ENCODE data around the gene MAP2. TPM values are rescaled to one million over a fixed set of nuclear protein-coding genes. Genes with fewer than 3 reads are reported as not detected.

Gene MAP2
- total RNA-seq, 1 donor from 2014 or later = 8.8 TPM

DNA sequence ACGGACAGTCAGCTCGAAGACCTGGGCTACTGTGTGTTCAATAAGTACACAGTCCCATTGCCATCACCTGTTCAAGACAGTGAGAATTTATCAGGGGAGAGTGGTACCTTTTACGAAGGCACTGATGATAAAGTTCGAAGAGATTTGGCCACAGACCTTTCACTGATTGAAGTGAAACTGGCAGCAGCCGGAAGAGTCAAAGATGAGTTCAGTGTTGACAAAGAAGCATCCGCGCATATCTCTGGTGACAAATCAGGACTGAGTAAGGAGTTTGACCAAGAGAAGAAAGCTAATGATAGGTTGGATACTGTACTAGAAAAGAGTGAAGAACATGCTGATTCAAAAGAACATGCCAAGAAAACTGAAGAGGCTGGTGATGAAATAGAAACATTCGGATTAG lies 270.9 kb downstream of the MAP2 start:
- no peak for DNase-seq (ENCODE audit: extremely low read depth, low read depth, low spot score)

DNA sequence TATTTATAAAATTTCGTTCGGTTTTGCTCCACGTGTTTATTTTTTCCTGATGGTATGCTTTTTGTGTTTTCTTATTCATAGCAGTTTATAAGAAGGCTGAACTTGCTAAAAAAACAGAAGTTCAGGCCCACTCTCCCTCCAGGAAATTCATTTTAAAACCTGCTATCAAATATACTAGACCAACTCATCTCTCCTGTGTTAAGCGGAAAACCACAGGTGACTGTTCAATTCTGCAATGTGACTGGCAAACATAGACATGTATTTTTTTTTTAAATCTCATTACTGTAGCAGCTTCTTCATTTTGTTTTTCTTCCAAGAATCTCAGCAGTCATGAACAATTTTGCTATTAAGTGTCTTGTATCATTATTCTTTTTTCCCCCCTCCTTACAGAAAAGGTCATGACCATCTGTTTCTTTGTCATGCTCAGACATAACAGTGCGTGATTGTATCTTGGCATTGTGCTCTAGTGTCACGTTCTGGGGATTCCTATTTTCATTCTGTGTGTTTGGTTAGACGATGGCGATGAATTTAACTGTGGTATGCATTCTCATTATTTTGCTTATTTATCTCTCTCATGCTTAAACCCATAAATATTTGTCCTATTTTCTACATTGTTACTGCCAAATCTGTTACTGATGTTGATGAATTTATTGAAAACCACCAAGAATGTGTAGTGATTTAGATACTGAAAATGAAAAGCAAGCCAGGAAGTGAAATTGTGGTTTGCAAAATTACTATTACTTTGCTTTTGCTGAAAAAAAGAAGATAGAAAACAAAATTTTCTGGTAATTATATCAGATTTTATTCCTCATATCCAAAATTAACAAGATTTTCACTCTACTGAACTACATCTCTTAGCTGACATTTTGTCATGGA lies 273.2 kb downstream of the MAP2 start:
- no peak for DNase-seq (ENCODE audit: extremely low read depth, low read depth, low spot score)

DNA sequence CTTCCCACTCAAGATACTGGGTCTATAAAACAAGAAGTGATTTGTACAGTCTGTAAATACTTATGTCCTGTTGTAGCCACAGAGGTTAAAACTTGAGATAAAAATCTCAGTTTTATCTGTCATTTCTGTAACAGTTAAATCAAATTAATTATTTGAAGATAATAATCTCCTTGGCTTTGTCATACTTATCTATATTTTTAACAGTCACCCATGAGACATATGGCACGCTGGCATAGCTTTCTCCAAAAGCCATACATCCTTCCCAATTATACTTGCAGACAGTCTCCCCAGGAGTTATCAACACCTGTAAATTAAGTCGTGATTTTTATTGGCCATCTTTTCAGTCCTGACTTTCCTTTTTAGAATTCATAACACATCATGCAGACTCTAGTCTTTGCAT lies 278.9 kb downstream of the MAP2 start:
- no peak for DNase-seq (ENCODE audit: extremely low read depth, low read depth, low spot score)

DNA sequence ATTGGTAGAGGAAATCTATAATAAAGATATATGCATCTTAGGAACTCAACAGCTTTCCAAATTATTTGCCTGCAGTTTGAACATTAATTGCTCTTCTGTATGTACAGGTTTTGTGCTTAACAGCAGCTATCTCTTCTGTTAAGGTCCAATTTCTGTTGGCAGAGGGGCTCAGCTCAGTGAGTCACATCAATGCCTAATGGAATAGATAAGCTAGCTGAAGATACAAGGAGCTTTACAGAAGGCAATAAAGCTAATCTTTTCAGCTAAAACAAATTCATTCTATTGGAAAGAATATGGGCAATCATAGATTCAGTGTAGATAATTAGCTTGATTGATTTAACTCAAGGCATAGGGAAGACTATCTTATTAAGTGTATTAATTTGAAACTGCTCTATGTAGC lies 289.4 kb downstream of the MAP2 start:
- DNase-seq (ENCODE audit: extremely low read depth, low read depth, low spot score) = no peak

DNA sequence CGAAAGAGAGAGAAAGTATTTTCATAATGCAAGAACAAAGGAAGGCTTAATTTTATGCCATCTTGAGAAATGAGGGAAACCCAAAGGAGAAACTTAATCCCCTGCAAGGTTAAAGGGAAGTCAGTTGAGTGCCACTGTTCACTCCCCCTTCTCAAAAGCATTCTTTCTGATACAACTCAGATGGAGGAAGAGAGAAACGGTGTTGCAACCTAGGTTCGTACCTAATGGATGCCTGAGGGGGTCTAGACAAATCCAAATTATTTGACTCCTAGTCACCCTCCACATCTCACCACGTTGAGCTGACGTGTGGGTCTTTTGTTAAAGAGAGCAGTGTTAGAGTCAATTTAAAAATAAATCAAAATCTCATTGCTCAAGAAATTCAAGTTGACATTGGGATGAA lies 295.2 kb downstream of the MAP2 start:
- no peak for DNase-seq (ENCODE audit: extremely low read depth, low read depth, low spot score)

DNA sequence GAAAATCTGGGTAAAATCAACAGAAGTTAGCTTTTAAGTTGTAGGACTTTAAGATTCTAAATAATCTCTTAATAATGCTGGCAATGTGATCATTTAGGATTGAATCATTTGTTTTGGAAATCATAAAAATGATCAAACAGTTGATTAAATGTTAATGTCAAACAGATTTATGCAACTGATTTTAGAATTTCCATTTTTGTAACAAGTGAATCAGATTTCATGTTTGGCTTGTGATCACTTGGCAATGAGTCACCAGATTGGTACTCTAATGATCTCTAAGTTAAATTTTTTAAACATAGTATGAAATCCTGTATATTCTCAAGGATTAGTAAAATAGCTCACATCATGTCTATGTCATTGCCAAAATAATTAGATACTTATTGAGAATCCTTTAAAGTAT lies 297.6 kb downstream of the MAP2 start:
- DNase-seq (ENCODE audit: extremely low read depth, low read depth, low spot score) = no peak

DNA sequence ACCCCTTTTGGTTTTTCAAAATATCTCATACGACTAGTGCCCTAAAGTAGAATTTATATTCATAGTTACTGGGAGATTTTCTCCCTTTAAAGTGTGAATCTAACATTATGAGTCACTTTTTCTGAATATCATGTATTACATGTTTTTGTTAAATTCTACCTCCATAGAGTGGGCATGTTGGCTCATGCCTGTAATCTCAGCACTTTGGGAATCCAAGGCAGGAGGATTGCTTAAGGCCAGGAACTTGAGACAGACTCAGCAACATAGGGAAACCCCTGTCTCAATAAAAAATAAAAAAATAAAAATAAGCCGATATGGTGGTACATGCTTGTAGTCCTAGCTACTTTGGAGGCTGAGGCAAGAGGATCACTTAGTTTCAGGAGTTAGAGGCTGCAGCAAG lies 302.5 kb downstream of the MAP2 start:
- no peak for DNase-seq (ENCODE audit: extremely low read depth, low read depth, low spot score)

DNA sequence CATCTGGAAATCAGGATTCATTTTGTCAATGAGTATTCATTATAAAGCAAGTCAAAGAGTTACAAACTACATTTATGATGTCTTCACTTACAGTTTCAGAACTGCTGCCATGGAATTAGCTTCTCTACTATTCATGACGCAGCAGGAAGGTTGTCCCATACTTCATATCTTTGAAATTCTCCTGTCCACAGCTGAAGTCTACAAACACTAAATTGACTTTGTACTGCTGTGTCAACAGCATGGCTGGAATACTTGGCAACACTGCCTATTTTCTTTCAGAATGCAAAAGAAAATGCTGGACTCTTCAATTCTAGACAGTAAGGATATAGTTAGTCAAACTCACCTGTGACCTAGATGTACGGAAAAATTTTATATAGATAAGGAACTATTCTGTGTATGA lies 303.2 kb downstream of the MAP2 start:
- DNase-seq (ENCODE audit: extremely low read depth, low read depth, low spot score) = no peak

DNA sequence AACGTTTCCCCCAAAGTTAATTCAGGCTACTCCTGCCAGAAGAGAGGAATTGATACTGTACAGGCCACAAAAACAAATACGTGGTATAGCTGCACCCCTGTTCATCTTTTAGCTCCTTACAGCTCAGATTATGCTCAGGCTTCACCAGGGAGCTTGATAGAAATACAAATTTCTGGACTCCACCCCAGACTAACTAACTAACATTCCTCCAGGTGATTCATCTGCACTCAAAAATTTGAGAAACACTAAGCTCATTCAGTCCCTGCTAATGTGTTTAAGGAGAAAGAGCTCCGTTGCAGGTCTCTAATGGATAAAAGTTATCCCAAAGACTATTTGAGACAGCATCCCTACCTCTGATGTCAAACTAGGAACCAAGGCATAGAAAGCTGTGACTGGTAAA lies 311.0 kb downstream of the MAP2 start:
- DNase-seq (ENCODE audit: extremely low read depth, low read depth, low spot score) = no peak

DNA sequence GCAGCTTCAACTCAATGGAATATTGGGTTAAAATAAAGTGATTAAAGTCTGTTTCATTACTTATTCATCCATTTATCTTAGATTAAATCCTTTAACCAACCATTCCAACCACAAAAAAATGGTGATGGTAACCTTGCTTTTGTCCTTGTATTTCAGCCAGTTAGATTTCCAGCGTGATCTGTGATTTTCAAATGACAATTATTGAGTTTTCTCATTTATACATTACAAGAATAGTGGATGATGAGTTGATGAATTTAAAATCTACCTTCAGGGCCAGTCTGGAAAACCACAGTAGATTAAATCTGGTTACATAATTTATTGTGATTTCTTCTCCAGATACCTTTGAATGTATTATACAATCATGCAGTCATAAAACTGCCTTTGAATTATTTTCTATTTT lies 318.1 kb downstream of the MAP2 start:
- no peak for DNase-seq (ENCODE audit: extremely low read depth, low read depth, low spot score)

DNA sequence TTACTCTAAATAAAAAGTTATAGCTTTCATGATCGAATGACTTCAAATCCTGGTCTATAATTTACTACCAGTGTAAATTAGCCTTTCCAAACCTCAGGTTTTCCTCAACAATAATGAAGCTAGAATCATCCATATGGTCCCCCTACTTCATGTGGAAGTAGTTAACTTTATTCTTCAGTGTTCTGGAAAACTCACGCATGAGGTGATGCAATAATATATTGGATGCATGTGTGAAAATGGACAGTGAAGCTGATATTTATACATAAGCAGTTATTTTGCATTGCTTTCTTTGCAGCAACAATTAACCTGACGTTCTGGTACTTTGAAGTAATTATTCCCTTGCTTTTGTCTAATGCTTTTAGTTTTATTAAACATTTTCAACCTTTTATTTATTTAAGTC lies 329.2 kb downstream of the MAP2 start:
- DNase-seq (ENCODE audit: extremely low read depth, low read depth, low spot score) = no peak

DNA sequence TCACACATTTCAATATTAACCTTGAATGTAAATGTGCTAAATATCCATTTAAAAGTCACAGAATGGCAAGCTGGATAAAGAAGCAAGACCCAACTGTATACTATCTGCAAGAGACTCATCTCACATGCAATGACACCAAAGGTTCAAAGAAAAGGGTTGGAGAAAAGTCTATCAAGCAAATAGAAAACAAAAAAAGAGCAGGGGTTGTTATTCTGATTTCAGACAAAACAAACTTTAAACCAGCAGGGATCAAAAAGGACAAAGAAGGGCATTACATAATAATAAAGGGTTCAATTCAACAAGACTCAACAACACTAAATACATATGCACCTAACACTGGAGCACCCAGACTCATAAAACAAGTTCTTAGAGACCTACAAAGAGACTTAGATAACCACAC lies 333.3 kb downstream of the MAP2 start:
- DNase-seq (ENCODE audit: extremely low read depth, low read depth, low spot score) = no peak

DNA sequence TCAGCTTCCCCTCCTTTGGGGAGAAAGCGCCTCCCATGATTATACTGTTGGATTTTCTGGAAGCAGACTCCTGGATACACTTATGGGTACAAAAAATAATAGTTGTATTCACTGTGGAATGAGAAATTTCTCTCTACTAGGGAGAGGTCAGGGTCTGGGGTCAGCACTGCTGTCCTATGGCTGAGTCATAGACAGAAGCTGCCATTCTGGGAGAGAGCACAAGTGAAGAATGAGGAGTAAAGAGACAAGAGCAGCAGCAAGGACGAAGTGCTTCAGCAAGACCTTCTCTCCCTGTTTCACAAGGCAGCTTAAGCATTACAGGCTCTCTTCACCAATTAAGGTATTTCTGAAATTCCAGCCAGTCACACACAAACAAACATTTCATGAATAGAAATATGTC lies 337.7 kb downstream of the MAP2 start:
- no peak for DNase-seq (ENCODE audit: extremely low read depth, low read depth, low spot score)

DNA sequence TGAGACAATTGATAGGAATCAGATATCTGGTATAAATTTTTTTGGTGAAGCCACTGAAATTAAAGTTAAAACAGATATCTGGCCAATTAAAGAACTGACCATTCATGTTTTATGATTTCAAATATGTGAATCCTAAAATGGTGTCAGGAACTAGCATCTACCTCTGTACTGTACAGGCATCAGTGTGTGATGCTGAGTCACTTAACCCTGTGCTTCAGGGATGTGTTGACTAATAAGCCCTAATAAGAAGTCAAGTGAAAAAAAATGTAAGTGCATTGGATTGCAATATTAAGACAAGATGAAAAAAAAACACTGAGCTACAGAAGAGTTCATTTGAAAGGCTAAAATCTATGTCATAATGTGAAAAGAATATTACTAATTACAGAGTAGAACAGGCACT lies 338.7 kb downstream of the MAP2 start:
- DNase-seq (ENCODE audit: extremely low read depth, low read depth, low spot score) = no peak

DNA sequence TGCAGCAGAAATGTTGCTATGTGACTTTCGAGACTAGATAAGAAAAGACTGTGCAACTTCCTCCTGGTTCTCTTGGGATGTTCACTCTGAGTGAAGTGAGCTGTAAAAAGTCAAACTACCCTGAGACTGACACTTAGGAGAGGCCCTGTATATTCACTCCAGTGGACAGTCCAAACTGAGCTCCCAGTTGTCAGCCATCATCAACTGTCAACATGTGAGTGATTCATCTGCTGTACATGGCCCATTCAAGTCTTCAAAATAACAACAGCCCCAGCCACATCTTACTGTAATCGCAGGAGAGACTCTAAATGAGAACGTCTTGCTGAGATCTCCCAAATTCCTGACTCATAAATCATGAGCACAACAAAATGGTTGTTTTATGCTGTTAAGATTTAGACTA lies 339.3 kb downstream of the MAP2 start:
- no peak for DNase-seq (ENCODE audit: extremely low read depth, low read depth, low spot score)

DNA sequence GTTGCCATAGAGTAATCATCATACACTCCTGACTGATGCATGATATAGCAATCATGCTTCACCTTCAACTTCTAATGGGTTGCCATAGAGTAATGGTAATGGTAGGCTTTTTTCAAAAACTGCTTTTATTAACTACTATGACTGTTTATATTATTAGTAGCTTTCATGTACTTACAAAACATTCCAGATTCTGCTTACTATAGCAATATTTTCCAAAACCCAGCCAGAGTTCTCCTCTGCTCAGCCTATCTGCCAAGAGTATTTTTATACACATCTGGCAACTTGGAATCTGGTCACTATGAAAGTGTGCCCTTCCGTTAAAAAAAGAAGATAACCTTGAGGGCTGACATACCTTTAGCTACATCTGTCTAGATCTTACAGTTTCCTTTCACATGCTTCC lies 342.8 kb downstream of the MAP2 start:
- DNase-seq (ENCODE audit: extremely low read depth, low read depth, low spot score) = no peak

DNA sequence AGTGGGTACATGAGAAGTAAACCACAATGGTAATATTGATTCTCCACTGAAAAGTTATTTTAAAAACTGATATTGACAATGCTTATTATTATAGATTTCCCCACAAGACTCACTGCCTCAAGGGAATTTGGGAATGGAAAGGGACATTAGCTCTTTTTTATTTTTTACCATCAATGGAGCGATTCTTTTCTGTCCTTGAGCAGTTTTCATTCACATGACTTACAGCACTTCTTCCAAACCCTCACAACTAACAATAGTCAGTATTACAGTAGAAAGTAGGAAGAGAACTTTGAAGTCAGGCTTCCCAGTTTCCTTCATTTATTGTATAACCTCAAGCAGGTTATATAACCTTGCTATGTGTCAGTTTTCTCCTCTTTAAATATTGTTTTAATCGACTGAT lies 343.5 kb downstream of the MAP2 start:
- no peak for DNase-seq (ENCODE audit: extremely low read depth, low read depth, low spot score)

DNA sequence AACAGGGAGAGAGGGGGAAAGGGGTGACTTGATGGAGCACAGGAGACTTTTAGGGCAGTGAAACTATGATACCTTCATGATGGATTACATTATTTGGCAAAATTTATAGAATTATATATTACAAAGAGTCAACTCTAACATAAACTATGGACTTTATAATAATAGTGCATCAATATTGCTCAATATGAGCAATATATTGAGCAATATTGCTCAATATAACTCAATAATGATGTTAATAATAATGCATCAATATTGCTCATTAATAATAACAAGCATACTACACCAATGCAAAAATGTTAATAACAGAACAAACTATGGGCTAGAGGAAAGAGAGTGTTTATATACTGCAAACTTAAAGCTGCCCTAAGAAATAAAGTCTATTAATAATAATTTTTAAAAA lies 344.7 kb downstream of the MAP2 start:
- no peak for DNase-seq (ENCODE audit: extremely low read depth, low read depth, low spot score)

DNA sequence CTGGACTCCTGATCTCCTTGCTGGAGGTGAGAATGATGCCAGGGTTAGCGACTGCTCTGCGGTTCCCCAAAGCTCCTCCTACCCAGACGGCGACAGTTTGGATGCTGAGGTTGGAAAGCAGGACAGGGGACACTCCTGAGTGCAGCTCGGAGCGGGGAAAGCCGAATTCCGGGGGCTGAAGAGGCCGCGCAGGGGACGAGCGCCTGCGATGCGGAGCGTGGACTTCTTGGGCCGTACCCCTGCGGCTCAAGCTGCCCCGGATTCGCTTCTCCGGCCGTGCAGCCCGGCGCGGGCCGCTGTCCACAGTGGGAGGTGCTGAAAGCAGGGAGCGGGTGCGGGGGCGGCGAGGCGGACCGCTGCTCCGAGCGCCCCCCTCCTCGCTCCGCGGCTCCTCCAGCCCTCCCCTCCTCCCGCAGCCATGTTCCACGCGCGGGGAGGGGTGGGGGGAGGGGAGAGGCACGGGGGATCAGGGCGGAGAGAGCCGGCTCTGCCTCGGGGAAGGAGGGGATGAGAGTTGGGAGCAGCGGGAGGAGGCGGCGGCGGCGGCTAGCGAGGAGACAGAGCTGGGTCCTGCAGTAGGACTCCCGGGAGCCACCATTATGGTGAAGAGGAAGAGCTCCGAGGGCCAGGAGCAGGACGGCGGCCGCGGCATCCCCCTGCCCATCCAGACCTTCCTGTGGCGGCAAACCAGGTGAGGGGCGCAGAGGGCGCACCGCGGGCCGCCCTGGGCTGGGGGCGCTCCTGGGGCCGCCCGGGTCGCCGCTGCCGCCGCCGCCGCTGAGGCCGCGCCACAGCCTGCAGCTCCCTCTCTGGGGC lies 347.8 kb downstream of the MAP2 start, which contains the start of gene UNC80:
Gene UNC80 (plus strand): TSS at position 359 of the 816 bp plus-strand sequence. CDS start 241 bp downstream, at position 600.
- DNase-seq (ENCODE audit: extremely low read depth, low read depth, low spot score) = no peak

DNA sequence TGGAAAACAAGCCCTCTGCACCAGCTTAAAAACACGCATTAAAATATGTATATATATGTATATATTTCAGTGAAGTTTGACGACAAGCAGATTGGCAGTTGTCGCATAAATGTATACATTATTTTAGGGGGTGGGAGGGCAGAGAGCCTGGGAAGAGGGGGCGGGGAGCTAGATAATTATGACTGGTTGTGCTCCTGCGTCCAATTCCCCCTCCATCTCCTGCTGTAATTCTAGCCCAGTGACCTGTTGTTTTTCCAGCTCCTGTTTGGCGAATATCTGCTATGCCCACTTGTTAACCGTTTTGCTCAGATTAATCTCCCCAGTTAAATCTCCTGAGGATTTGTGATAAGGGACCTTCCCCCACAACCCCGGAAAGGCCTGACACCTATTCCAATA lies 348.4 kb downstream of the MAP2 start:
- DNase-seq (ENCODE audit: extremely low read depth, low read depth, low spot score) = no peak

DNA sequence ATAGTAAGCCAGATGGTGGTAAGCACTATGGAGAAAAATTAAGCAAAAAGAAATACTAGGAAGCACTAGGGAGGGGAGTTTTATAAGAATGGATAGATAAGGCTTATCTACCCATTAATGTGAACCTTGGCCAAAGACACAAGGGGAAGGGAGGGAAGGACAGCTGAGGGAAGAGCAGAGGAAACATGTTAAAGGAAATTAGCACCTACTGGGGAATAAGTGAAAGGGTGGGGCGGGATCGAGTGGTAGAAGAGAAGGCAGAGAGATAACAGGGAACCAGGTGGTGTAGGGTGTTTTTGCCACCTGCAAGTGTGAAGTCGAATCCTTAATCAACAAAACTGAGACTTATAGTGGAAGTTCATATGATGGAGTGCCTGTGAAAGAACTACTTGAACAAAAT lies 349.5 kb downstream of the MAP2 start:
- no peak for DNase-seq (ENCODE audit: extremely low read depth, low read depth, low spot score)

Data from glomerular endothelial cell (primary cell).